Uterus (tissue), 4 donors: ENCODE data around the gene SIRPD. TPM values are rescaled to one million over a fixed set of nuclear protein-coding genes. Genes with fewer than 3 reads are reported as not detected.
A peak's percentile ranks its signal among the peaks of the same experiment; 100 is the strongest.

Experiments
- DNase-seq, 2 donors: peaks; one replicate each; pipeline ENCODE4 v3.0.0-alpha.2; 2019 to 2020
- H3K27ac ChIP-seq, 2 donors: fragments of 200-600 bp; sonication (generic); 1 replicate in 1 of 2; 2 replicates in 1 of 2; pipeline ENCODE4 v1.5.1; 2016 to 2018
- H3K27me3 ChIP-seq, 2 donors: fragments of 200-600 bp; sonication (generic); one replicate each; pipeline ENCODE4 v1.5.1; 2018 to 2019; ENCODE audit warnings: control low read depth in 1 of 2
- H3K36me3 ChIP-seq, 2 donors: fragments of 200-600 bp; sonication (generic); one replicate each; pipeline ENCODE4 v1.5.1; 2019; ENCODE audit warnings: control low read depth in 1 of 2
- H3K4me1 ChIP-seq, 2 donors: fragments of 200-600 bp; sonication (generic); one replicate each; pipeline ENCODE4 v1.5.1; 2018 to 2019; ENCODE audit warnings: control low read depth in 1 of 2
- H3K4me3 ChIP-seq, 2 donors: fragments of 200-600 bp; sonication (generic); 1 replicate in 1 of 2; 2 replicates in 1 of 2; pipeline ENCODE4 v1.5.1; 2018 to 2019; ENCODE audit warnings: mild to moderate bottlenecking in 1 of 2
- H3K9me3 ChIP-seq, 2 donors: fragments of 200-600 bp; sonication (generic); one replicate each; pipeline ENCODE4 v1.5.1; 2019; ENCODE audit warnings: control low read depth in 1 of 2
- POLR2A ChIP-seq, 2 donors: fragments of 450-650 bp; IDR thresholded peaks; one replicate each; pipeline ENCODE4 v1.6.1; 2016; ENCODE audit warnings: antibody characterized with exemption in 2 of 2, mild to moderate bottlenecking in 1 of 2, moderate library complexity in 1 of 2
- intact Hi-C: fragments of 100-400 bp; cut with DNase I; formaldehyde crosslinking; loops from one replicate; pipeline ENCODE4 v1.15.1; 2023; ENCODE audit warnings: low total_unique reads
- total RNA-seq, 4 donors: library from RNA; depleted of rRNA in 3 of 4; stranded (reverse); fragments of >200 nt in 3 of 4; gene quantifications; one replicate each; pipeline versions ENCODE4 v1.1.0 to v1.2.4, GENCODE V29; 2014 to 2023
- TF ChIP-seq, protein P1 (sequence below), 4 experiments: fragments of 200-600 bp in 2 of 4; fragments of 450-650 bp in 2 of 4; sonication (generic) in 2 of 4; IDR thresholded peaks; one replicate each; pipeline ENCODE4 v1.5.1; 2016 to 2019; ENCODE audit warnings: antibody characterized with exemption in 4 of 4, mild to moderate bottlenecking in 2 of 4, moderate library complexity in 1 of 4
- donor health status: DM: yes; HTN: yes; CAD: no.

SIRPD gene
- total RNA-seq, 4 donors from 2014 or later = not detected

- intact Hi-C loops = no loop called here
Observed at GRCh38 chr20:1496930-1497329, 60.6 kb downstream of the SIRPD start.

DNA sequence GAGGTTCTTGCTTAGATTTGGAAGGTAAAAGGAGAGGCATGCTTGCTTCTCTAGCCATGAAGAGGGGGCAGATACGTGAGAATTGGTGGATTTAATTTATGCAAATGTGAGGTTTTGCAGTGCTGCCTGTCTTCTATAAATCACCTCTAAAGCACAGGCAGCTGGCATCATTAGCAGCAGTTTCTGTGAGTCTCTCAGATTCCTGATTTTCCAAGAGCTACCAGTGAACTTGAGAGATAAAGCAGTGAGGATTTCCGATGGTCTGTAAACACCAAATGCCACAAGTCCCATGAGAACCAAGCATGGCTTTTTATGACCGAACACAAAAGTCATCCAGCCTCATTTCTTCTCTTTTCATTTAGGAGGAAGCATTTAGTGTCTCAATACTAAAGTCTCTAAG, 63.1 kb downstream of the SIRPD start:
- H3K4me3 ChIP-seq = no peak overlapping the region
- DNase-seq = no peak
- no peaks in the 10 kb centered on the region for H3K36me3 ChIP-seq
- H3K27me3 ChIP-seq = no peaks in the 10 kb centered on the region
- no peaks in the 10 kb centered on the region for H3K4me1 ChIP-seq
- no peak overlapping the region for H3K27ac ChIP-seq
- intact Hi-C loops = no loop called here
- TF ChIP-seq POLR2A (IDR thresholded peaks at IDR 0.05) = no peak
- TF ChIP-seq, protein P1, sequence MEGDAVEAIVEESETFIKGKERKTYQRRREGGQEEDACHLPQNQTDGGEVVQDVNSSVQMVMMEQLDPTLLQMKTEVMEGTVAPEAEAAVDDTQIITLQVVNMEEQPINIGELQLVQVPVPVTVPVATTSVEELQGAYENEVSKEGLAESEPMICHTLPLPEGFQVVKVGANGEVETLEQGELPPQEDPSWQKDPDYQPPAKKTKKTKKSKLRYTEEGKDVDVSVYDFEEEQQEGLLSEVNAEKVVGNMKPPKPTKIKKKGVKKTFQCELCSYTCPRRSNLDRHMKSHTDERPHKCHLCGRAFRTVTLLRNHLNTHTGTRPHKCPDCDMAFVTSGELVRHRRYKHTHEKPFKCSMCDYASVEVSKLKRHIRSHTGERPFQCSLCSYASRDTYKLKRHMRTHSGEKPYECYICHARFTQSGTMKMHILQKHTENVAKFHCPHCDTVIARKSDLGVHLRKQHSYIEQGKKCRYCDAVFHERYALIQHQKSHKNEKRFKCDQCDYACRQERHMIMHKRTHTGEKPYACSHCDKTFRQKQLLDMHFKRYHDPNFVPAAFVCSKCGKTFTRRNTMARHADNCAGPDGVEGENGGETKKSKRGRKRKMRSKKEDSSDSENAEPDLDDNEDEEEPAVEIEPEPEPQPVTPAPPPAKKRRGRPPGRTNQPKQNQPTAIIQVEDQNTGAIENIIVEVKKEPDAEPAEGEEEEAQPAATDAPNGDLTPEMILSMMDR (IDR thresholded peaks at IDR 0.05) = no peak
- no peaks in the 10 kb centered on the region for H3K9me3 ChIP-seq

More at GRCh38 chr20:1496930-1497329, 60.6 kb downstream of the SIRPD start:
- H3K9me3 ChIP-seq = no peaks in the 10 kb centered on the region
- no peak for DNase-seq
- no peaks in the 10 kb centered on the region for H3K36me3 ChIP-seq
- no peak overlapping the region for H3K4me3 ChIP-seq
- no peak for TF ChIP-seq POLR2A (IDR thresholded peaks at IDR 0.05)
- TF ChIP-seq, protein P1 (IDR thresholded peaks at IDR 0.05) = no peak
- H3K27ac ChIP-seq = no peak overlapping the region
- no peaks in the 10 kb centered on the region for H3K4me1 ChIP-seq
- no peaks in the 10 kb centered on the region for H3K27me3 ChIP-seq

- Histone ChIP-seq H3K4me3 (no peak overlapping the region), H3K4me1 (no peaks in the 10 kb centered on the region), H3K27me3 (no peaks in the 10 kb centered on the region), H3K9me3 (no peaks in the 10 kb centered on the region), H3K27ac (no peak overlapping the region), H3K36me3 (no peaks in the 10 kb centered on the region)
- TF ChIP-seq, protein P1 (IDR thresholded peaks at IDR 0.05) = no peak
- TF ChIP-seq POLR2A (IDR thresholded peaks at IDR 0.05) = no peak
- no peak for DNase-seq
- intact Hi-C loops = no loop called here
Observed at GRCh38 chr20:1493536-1493935, 64.0 kb downstream of the SIRPD start.

- Histone ChIP-seq H3K36me3 (no peaks in the 10 kb centered on the region), H3K4me3 (no peak overlapping the region), H3K27ac (peak overlapping the region in 1 of 2 donors; percentile 0), H3K4me1 (no peaks in the 10 kb centered on the region), H3K27me3 (no peaks in the 10 kb centered on the region), H3K9me3 (no peaks in the 10 kb centered on the region)
- intact Hi-C loops = no loop called here
- DNase-seq = no peak
- TF ChIP-seq, protein P1 (IDR thresholded peaks at IDR 0.05) = no peak
- no peak for TF ChIP-seq POLR2A (IDR thresholded peaks at IDR 0.05)
Observed at GRCh38 chr20:1491860-1492642, 65.5 kb downstream of the SIRPD start.

GRCh38 chr20:1491281-1491840, 66.1 kb downstream of the SIRPD start, which contains the start of gene SIRPB2:
SIRPB2 (minus strand) TSS chr20:1491420; CDS start chr20:1491359, 61 bp downstream.
- no peaks in the 10 kb centered on the region for H3K36me3 ChIP-seq
- H3K4me3 ChIP-seq = no peak within 1 kb of the TSS
- intact Hi-C loops = no loop called here
- H3K27ac ChIP-seq = peak within 1 kb of the TSS; percentile 0 to 21
- H3K9me3 ChIP-seq = no peaks in the 10 kb centered on the region
- no peaks in the 10 kb centered on the region for H3K27me3 ChIP-seq
- no peaks in the 10 kb centered on the region for H3K4me1 ChIP-seq
- TF ChIP-seq, protein P1 (IDR thresholded peaks at IDR 0.05) = no peak
- no peak for TF ChIP-seq POLR2A (IDR thresholded peaks at IDR 0.05)
- DNase-seq = peak in 1 of 2 donors; percentile 42
